ENCODE data around the gene DDX42. TPM values are rescaled to one million over a fixed set of nuclear protein-coding genes. Genes with fewer than 3 reads are reported as not detected.

The DDX42 gene
- total RNA-seq, 4 donors from 2014 or later: 106 to 154 (median 123) TPM

DNA sequence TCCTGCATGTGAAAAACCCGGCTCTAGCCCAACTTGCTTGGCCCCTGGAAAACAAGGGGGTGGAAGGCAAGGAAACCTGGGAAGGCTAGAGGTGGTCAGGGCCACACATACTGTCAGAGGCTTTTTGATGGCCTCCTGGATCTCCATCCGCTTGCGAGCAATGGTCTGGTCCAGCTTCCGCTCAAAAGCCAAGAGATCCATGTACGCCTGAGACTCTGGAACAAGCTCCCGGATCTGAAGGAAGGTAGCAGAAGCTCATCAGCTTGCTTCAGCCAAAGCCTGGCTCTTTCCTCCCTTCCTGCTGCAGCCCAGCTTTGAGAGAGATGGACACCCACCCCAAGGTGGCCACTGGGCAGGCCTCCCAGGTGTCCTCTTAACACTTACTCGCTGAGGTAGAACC lies 62.8 kb downstream of the DDX42 start:
- peak overlapping the region; percentile 89 to 98 (median 94) for H3K27ac ChIP-seq
- 94 to 97% methylated on average over 7 of the region's 7 CpGs for WGBS, 2 donors
- TF ChIP-seq POLR2A (IDR thresholded peaks at IDR 0.05): no peak
- TF ChIP-seq, protein P1, sequence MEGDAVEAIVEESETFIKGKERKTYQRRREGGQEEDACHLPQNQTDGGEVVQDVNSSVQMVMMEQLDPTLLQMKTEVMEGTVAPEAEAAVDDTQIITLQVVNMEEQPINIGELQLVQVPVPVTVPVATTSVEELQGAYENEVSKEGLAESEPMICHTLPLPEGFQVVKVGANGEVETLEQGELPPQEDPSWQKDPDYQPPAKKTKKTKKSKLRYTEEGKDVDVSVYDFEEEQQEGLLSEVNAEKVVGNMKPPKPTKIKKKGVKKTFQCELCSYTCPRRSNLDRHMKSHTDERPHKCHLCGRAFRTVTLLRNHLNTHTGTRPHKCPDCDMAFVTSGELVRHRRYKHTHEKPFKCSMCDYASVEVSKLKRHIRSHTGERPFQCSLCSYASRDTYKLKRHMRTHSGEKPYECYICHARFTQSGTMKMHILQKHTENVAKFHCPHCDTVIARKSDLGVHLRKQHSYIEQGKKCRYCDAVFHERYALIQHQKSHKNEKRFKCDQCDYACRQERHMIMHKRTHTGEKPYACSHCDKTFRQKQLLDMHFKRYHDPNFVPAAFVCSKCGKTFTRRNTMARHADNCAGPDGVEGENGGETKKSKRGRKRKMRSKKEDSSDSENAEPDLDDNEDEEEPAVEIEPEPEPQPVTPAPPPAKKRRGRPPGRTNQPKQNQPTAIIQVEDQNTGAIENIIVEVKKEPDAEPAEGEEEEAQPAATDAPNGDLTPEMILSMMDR (IDR thresholded peaks at IDR 0.05): no peak
- no peak for TF ChIP-seq EP300 (IDR thresholded peaks at IDR 0.05)
- H3K4me1 ChIP-seq: peaks cover 8 to 63% (median 43%) of the 10 kb centered on the region in 4 donors
- peaks cover 3 to 56% (median 28%) of the 10 kb centered on the region in 3 donors for H3K36me3 ChIP-seq
- H3K4me3 ChIP-seq: no peak overlapping the region
- H3K27me3 ChIP-seq: no peaks in the 10 kb centered on the region
- no peaks in the 10 kb centered on the region for H3K9me3 ChIP-seq
- no peak for DNase-seq (ENCODE audit: low spot score in 2 of 2)

DNA sequence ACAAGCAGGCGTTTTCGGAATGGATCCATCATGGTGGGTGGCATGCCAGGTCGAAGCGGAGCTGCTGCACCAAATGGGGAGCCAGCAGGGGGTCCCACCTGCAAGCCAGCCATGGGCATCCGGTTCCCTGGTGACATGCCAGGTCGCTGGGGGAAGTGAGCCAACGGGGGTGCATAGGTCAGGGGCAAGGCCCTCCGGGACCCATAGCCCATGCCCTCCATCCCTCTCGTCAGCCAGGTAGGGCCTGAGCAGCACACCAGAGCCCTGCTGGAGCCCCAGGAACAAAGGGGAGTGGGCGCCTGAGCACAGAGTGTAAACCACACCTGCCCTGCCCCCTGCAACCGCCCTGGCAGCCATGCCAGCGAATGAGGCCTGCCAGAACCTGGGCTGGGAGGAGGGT lies 63.5 kb downstream of the DDX42 start:
- Histone ChIP-seq H3K36me3 (peaks cover 0 to 49% (median 23%) of the 10 kb centered on the region in 3 donors), H3K4me3 (no peak overlapping the region), H3K27ac (peak overlapping the region; percentile 89 to 98 (median 94)), H3K9me3 (no peaks in the 10 kb centered on the region), H3K27me3 (no peaks in the 10 kb centered on the region), H3K4me1 (peaks cover 8 to 63% (median 43%) of the 10 kb centered on the region in 4 donors)
- no peak for DNase-seq (ENCODE audit: low spot score in 2 of 2)
- TF ChIP-seq EP300 (IDR thresholded peaks at IDR 0.05): no peak
- TF ChIP-seq POLR2A (IDR thresholded peaks at IDR 0.05): no peak
- TF ChIP-seq, protein P1 (IDR thresholded peaks at IDR 0.05): no peak
- 75 to 80% methylated on average over 2 to 10 of the region's 12 CpGs for WGBS, 2 donors

DNA sequence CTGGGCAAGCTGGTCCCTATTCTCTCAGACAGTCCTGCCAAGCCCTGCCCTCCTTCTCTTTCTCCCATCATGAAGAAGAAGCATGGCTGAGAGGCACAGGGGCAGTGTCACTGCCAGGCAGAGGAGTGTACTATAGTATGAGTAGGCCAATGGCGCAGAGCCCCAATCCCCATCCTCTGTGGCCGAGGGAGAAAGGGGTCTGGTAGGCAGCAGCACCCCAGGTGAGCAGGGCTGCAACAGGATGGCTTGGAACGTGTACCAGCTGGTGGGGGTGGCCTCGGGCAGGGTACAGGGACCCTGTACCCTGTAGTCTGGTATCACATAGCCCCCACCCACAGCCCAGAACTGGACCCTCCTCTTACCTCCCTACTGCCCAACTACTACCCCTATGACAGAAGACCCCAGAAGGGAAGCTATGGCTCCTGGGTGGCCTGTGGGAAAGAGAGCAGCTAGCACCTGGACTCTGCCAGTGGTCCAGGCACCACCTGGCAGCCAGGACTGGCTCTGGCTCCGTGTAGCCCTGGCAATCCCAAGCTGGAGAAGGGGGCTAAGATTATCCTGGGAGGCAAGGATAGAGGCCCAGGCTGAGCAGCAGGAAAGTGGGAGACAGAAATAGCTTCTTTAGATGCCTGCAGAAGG lies 64.1 kb downstream of the DDX42 start:
- TF ChIP-seq EP300 (IDR thresholded peaks at IDR 0.05): no peak
- no peak for TF ChIP-seq POLR2A (IDR thresholded peaks at IDR 0.05)
- TF ChIP-seq, protein P1 (IDR thresholded peaks at IDR 0.05): no peak
- peaks cover 8 to 63% (median 43%) of the 10 kb centered on the region in 4 donors for H3K4me1 ChIP-seq
- WGBS, 2 donors: 57 to 82% methylated on average over 4 to 5 of the region's 5 CpGs

DNA sequence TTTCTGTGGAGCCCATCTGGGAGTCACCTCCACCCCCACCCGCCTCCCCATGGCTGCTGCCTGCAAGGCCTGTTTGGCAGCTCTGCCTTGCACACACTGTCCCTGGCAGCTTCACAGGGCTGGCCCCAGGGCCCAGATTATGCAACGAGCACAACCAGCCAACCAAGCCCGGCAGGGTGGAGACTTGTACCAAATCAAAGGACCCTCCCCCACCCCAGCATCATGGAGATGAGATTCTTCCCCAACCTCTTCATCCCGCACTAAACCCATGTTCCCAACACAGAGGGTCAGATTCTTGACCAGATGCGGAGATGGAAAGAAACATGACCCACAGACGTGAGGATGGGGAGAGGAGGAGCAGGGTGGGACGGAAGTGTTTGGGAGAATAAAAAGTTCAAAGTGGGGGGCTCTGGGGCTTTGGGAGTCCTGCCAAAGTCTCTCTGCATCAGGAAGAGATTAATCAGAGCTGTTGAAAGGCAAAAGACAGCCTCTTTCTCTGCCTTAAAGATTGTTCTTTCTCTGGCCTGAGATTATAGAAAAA lies 64.7 kb downstream of the DDX42 start:
- Histone ChIP-seq H3K27me3 (no peaks in the 10 kb centered on the region), H3K4me3 (peak overlapping the region; percentile 16 to 78 (median 22)), H3K9me3 (no peaks in the 10 kb centered on the region), H3K36me3 (peaks cover 0 to 37% (median 15%) of the 10 kb centered on the region in 3 donors), H3K27ac (peak overlapping the region; percentile 89 to 98 (median 94)), H3K4me1 (peaks cover 8 to 68% (median 44%) of the 10 kb centered on the region in 4 donors)
- peak; percentile 97 to 98 for DNase-seq (ENCODE audit: low spot score in 2 of 2)
- WGBS, 2 donors: 12 to 17% methylated on average over 5 to 7 of the region's 7 CpGs
- TF ChIP-seq, protein P1 (IDR thresholded peaks at IDR 0.05): peak in 1 of 5 experiments; percentile 29
- TF ChIP-seq EP300 (IDR thresholded peaks at IDR 0.05): peak; percentile 83 to 95
- peak in 1 of 2 donors; percentile 66 for TF ChIP-seq POLR2A (IDR thresholded peaks at IDR 0.05)

More for the DNA sequence above, 64.1 kb downstream of the DDX42 start:
- Histone ChIP-seq H3K9me3 (no peaks in the 10 kb centered on the region), H3K4me3 (peak overlapping the region in 3 of 4 donors; percentile 3 to 78 (median 28)), H3K36me3 (peaks cover 0 to 43% (median 21%) of the 10 kb centered on the region in 3 donors), H3K27me3 (no peaks in the 10 kb centered on the region), H3K27ac (peak overlapping the region; percentile 89 to 98 (median 94))
- no peak for DNase-seq (ENCODE audit: low spot score in 2 of 2)
